Caki2 (cell line): Measurements from ENCODE around the gene LILRB3. TPM values are rescaled to one million over a fixed set of nuclear protein-coding genes. Genes with fewer than 3 reads are reported as not detected.
"Not testable (repeated sequence)": the region's sequence is repeated elsewhere in the genome, so short reads cannot be mapped to it uniquely, and the experiment has no call there.

Experiments
- DNase-seq: peaks from one replicate; pipeline ENCODE4 v3.0.0-alpha.2; 2015; ENCODE audit warnings: low read depth
- in situ Hi-C: cut with HindIII; loops from 2 replicates; pipeline ENCODE4 v1.10.0; 2016; ENCODE audit warnings: low sequenced_read_pairs, low pct_unique_long_range_greater_than_20kb, mixed read lengths
- total RNA-seq: library from RNA; depleted of rRNA; stranded (reverse); fragments of >200 nt; shearing (Covaris generic); gene quantifications from 2 replicates; pipeline ENCODE4 v1.2.3, GENCODE V29; 2014; ENCODE audit warnings: low replicate concordance

Gene LILRB3
- total RNA-seq, 1 experiment from 2014 or later: not detected

GRCh38 chr19:54218960-54219661 lies 3.7 kb downstream of the LILRB3 start:
- in situ Hi-C loops: no loop called here
- no peak for DNase-seq

GRCh38 chr19:54218259-54218658 lies 4.5 kb downstream of the LILRB3 start:
- in situ Hi-C loops: no loop called here
- DNase-seq: no peak

DNA sequence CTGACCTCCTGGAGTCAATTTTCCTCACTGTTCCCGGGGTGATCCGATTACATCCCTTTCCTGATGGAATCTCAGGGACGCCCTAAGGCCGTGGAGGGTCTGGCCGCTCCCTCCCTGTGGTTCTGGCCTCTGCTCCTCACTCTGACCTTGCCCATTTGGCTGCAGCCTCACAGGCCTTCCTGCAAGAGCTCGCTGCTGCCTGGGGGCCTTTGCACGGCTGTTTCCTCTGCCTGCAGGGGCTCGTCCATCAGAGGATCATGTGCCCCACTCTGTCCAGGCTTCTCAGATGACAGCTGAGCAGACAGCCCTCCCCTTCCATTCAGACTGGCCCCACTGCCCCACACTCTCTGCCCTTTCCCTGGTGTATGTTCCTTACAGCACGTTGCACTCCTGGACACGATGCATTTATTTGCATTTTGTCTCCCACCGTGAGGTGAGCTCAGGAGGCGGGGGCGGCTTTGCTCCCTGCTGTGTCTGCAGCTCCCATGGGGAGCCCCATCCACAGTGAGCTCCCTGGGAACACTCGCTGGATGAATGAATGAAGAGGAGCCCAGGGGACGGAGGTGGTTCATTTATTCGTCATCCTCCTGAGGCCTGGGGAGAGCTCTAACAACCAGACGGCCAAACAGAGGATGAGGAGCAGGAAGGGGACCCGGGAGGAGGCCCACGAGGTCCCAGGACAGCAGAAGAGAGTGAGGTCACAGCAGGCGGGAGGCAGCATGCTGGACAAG lies 5.1 kb downstream of the LILRB3 start:
- DNase-seq, in situ Hi-C loops: not testable (repeated sequence)

DNA sequence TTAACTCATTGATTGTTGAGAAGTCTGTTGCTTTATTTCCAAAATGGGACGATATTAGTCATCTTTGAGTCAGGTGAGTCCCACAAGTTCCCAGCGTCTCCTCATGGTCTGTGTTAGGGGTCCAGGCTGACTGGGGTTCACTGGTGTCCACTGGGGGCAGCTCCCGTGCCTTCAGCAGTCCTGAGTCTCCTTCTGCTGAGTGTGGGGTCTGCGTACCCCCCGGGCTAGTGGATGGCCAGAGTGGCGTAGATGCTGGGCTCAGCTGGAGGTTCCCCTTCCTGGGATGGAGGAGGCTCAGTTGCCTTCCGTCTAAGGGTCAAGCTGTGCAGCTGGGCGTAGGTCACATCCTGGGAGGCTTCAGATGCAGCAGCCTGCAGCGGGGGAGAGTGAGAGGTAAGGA lies 5.9 kb downstream of the LILRB3 start:
- DNase-seq: no peak
- in situ Hi-C loops: no loop called here

GRCh38 chr19:54214734-54215133 lies 8.1 kb downstream of the LILRB3 start:
- in situ Hi-C loops, DNase-seq: not testable (repeated sequence)

DNA sequence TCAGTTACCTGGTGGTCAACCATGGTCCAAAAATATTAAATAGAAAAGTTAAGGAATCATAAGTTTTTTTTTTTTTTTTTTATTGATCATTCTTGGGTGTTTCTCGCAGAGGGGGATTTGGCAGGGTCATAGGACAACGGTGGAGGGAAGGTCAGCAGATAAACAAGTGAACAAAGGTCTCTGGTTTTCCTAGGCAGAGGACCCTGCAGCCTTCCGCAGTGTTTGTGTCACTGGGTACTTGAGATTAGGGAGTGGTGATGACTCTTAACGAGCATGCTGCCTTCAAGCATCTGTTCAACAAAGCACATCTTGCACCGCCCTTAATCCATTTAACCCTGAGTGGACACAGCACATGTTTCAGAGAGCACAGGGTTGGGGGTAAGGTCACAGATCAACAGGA lies 8.6 kb downstream of the LILRB3 start:
- DNase-seq, in situ Hi-C loops: not testable (repeated sequence)

DNA sequence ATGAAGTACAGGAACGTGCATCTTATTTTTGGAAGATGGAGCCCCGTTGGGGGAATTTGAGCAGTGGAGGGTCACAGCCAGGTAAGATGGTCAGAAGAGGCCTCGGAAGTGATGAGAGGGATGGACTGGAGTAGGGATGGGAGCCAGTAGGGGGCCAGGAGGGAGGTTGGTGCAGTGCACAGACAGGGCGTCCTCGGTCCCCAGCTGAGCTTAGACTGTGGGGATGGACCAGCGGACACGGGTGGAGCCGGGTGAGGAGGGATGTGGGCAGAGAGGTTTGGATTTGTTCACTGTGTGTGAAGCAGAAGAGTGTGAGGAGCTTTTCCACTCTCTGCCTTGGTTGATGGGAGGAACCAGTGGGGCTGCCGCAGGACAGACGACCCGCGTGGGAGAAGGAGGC lies 11.6 kb downstream of the LILRB3 start:
- DNase-seq: no peak
- in situ Hi-C loops: no loop called here

DNA sequence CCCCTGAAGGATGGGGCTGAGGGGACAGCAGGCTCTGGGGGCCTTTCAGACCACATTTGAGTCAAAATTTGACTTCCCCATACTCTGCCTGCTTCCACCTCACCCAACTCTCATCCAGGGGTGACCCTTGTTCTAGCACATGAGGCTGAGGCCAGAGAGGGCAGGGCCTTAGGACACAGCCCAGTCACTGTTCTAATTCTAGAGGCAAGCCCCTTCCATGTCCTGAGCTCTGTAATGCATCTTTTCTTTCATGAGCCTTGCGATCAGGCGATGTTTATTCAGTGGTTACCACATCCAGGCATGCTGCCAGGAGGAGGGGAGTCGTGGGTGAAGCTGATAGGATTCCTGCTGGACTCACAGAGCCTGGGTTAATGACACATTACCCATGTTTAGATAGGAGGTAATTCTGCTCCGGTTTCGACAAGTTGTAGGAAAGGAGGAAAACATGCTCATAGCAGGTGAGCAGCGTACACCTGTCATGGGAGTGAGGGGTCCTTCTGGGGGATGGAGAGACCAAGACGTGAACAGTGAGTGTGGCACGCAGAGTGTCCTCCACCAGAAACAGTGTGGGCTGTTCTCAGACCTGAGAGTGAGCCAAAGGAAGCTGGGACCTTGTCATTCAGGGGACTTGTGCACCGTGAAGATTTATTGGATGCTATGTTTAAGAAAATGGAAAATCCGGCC lies 12.9 kb downstream of the LILRB3 start:
- in situ Hi-C loops: no loop called here
- DNase-seq: peak; percentile 99

- in situ Hi-C loops: no loop called here
- DNase-seq: peak; percentile 36
Observed at GRCh38 chr19:54209058-54209810, 13.6 kb downstream of the LILRB3 start.

GRCh38 chr19:54208784-54209057 lies 14.1 kb downstream of the LILRB3 start:
- DNase-seq: peak; percentile 44

DNA sequence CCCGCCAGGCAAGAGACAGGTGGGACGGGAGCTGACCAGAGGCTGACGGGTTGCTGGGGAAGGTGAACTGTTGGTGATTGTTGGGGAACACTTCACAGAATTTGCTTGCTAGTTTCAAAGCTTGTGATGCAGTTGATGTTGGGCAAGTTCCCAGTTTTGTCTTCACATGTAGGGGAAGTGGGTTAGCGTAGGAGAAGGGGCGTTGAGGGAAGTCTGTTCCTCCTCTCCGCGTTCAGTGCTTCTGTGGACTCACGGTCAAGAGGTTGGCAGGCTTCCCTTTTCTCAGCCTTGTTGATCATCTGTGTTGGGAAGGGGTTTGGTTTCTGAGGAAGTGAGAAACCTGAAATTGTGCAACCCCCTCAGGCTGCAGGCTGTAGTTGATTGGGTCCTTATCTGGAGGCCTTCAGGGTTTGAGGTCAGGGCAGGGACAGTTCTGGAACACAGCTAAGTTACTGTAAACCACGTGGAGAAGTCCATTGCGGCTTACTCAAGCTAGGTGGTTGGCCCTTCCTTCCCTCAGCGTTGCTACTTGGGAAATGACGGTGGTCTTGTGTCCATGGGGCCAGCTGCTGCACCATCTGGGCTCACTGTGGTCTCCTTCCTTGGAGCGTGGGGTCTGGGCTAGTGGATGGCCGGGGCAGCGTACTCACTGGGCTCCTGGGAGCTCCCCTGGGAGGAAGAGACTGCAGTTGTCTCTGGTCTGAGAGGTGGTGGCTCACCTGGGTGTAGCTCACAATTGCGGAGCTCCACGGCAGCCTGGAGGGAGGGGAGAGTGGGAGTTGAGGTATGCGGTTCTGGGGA lies 14.6 kb downstream of the LILRB3 start:
- in situ Hi-C loops: no loop called here
- DNase-seq: peak; percentile 50

More at GRCh38 chr19:54208784-54209057, 14.1 kb downstream of the LILRB3 start:
- in situ Hi-C loops: no loop called here

- in situ Hi-C loops: no loop called here
- DNase-seq: no peak
Observed at GRCh38 chr19:54207676-54207982, 15.2 kb downstream of the LILRB3 start.

DNA sequence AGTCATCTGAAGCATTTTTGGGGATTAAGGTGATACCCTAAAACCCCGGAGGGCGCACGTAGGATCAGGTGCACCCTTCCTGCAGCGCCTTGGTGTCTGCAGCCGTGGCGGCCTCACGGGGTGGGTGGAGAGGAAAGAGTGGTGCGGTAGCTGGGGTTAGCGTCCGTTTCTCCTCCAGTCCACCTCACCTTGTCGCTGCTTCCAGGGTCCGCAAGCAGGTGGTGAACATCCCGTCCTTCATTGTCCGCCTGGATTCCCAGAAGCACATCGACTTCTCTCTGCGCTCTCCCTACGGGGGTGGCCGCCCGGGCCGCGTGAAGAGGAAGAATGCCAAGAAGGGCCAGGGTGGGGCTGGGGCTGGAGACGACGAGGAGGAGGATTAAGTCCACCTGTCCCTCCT lies 15.6 kb downstream of the LILRB3 start:
- DNase-seq, in situ Hi-C loops: not testable (repeated sequence)

DNA sequence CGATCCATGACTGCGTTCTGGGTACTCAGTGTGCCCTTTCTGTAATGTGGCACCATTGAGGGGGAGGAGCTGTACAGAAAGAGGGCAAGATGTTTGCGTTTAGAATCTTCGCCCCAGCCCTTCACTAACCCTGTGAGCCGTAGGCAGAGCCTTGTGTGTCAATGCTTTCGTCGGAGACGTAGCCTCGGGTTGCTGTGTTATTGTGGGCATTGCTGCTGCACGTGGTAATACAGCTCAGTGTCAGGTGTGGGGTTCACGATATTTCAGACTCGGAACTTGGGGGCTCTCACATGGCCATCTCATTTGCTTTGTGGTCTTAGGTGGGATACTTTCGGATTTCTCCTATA lies 16.0 kb downstream of the LILRB3 start:
- in situ Hi-C loops: no loop called here
- no peak for DNase-seq

DNA sequence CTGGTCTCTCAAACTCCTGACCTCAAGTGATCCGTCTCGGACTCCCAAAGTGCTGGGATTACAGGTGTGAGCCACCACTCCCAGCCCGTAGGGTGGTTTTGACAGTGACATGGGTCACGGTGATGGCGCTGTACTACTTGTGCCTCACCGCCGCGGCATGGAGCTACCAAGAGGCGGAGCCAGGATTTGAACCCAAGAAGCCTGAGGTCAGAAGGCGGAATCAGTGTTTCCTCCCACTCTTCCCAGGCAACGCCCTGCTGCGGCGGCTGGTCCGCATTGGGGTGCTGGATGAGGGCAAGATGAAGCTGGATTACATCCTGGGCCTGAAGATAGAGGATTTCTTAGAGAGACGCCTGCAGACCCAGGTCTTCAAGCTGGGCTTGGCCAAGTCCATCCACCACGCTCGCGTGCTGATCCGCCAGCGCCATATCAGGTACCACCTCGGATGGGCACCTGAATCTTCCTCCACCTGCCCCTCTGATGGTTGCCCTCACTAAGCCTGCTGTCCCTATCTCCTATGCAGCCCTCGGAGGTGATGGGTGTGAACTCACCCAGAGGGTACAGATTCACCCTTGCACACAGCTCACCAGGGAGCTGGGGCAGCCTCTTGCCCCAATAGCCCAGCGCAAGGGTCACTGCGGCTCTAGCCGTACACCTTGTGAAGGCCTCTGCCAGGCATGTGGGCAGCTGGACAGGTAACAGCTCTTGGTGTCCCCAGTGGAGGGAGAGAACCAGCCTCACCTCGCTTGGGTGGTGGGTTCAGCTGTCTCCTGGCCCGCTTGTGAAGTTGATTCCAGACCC lies 16.6 kb downstream of the LILRB3 start:
- DNase-seq: no peak
- in situ Hi-C loops: no loop called here

DNA sequence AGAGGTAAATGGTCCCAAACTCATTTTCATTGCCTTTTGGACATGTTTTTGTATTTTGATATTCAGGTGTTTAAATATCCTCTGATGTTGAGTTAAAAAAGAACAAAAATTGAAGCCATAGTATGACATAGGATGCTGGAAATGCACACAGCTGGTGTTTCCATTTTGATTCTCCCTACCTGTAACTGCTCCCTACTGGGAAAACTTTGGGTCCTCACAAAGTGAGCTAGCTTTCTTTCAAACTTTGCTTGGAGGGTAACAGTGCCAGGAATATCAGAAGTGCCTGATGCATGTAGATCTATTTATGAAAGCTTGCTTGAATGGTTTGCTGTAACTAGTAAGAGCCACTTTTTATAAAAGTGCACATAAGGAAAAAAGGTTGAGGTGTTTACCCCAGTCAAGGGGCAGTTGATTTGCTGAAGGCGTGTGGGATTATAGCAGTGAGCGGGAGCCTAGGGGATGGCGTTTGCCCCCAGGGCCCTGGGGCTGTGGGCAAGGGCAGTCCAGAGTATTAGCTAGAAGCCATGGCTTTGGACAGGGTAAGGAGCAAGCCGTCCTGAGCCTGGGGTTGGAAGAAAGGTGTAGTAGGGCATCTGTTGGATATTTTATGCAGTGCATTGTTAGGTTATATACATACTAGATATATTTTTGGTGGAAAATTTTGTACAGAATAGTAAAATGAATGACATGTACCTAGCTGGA lies 17.9 kb downstream of the LILRB3 start:
- in situ Hi-C loops: no loop called here
- no peak for DNase-seq

DNA sequence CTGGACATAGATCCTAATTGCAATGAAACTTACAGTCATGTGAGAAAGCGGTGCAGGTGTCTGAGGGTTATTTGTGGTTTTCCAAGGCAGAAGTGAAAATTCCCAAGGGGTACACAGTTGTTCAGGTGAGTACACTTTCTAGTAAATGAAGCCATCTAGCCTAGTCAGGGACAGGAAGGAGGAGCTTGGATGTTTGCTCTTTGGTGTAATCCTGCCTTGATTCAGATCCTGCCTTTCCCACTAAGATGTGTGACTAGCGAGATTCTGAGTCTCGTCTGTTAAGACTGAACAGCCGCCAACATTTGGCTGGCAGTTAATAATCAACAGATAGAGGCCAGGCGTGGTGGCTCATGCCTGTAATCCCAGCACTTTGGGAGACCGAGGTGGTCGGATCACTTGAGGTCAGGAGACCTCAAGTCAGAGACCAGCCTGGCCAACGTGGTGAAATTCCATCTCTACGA lies 19.6 kb downstream of the LILRB3 start:
- DNase-seq: peak; percentile 81
- in situ Hi-C loops: no loop called here
